ENCODE measurements around the gene CLP1. TPM values are rescaled to one million over a fixed set of nuclear protein-coding genes. Genes with fewer than 3 reads are reported as not detected.

Gene CLP1
- total RNA-seq, 1 experiment from 2014 or later: 12.6 TPM

- in situ Hi-C loops (cut with HindIII; ENCODE audit: low pct_unique_long_range_greater_than_20kb, low sequenced_read_pairs): no loop called here
- no peak for DNase-seq (ENCODE audit: low read depth)
These were observed 18.7 kb upstream of the CLP1 start for GRCh38 chr11:57638811-57639320.

DNA sequence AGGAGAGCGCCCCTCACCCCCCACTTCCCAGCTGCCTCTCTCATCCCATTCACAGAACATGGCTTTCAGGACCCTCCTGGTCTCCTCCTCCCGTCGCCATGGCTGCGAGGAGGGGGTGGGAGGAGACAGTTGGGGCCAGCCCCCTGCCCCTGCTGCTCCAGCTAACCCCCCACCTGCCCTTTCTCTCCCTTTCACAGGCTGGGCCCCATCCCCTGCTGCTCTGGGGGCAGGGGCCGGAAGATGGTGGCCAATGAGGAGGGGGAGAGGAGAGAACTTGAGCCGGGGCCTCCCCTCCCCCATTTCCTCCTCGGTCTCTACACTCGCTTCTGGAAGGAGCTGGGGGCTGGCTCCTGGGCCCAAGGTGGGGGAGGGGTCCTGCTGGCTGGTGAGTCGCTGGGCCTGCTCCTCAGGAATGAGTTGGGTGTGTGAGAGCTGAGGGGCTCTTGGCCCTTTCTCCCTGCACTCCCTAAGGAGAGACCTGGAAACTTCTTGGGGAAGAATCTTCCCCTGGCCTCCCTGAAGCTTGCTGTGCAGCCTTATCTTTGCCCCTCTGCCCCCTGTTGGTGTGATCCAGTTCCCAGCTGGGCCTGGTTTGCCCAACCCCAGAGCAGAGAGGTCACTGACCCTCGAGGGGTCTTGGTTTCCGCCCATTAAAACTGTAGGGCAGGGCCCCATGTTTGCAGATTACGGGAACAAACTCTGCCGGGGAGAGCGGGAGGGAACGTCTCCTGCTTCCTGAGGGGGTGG, 18.1 kb upstream of the CLP1 start:
- DNase-seq (ENCODE audit: low read depth): no peak
- in situ Hi-C loops (cut with HindIII; ENCODE audit: low pct_unique_long_range_greater_than_20kb, low sequenced_read_pairs): no loop called here

DNA sequence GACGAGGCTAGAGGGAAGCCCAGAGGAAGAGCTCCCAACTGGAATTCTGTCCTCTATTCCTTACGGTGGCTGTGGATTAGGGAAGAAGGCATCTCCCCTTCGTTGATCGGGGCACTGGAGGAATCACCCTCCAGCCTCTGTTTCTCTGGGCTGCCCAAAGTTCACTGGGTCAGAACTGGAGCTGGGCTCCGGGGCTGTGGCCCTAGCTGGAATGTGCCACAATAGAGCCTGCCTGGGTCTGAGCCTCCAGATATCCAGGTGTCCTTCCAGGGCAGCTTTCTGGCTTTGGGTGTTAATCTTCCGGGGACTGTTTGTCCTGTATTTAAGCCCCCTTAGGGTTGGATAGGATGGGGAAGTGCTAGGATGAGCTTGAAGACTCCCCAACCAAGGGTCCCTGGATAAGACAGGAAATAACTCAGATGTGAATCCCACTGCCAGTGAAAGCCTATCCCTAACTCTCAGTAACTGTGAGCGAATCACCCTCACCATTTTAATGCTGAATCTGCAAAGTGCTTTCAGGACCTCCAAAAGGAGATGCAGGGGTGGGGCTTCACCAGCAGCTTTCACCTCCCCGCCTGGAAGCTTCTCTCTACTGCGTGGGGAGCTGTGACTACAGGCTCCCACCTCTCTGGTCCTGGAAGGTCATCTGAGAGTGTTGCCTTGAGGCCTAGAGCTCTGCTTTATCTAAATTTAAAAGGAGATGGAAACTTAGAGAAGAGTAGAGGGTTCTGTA, 17.3 kb upstream of the CLP1 start:
- no peak for DNase-seq (ENCODE audit: low read depth)
- in situ Hi-C loops (cut with HindIII; ENCODE audit: low pct_unique_long_range_greater_than_20kb, low sequenced_read_pairs): no loop called here

DNA sequence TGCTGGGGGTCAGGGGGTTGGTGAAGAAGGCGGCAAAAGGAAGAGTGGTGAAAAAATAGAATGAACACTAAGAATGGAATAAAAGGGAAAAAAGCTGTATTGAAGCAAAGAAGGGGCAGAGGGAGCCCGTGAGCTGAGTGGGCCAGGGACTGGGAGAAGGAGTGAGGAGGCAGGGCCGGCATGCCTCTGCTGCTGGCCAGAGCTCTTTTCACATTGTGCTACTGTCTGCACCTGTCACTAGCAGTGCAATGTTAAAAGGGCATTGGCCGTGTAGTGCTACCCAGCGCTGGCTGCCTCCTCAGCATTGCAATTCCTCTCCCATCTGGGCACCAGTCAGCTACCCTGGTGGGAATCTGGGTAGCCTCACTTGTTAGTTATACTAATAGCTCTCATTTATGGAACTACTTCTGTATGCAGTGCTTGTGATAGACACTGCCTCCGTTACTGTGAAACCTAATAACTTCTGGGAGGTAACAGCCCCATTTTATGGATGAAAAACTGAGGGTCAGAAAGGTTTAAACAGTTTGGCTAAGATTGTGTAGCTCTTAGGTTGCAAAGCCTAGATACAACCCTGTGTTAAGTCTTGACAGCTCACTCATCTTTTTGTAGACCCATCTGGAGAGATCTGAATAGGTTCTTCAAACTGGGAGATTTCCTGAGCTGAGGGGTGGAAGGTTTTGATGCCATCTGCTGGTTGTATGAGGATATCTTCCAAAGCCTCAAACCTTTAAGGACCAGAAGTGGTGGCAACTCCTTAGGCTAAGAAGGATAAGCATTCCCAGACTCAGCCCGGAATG, 16.4 kb upstream of the CLP1 start:
- peak; percentile 35 for DNase-seq (ENCODE audit: low read depth)

GRCh38 chr11:57643802-57644201, 13.8 kb upstream of the CLP1 start:
- no peak for DNase-seq (ENCODE audit: low read depth)
- in situ Hi-C loops (cut with HindIII; ENCODE audit: low pct_unique_long_range_greater_than_20kb, low sequenced_read_pairs): no loop called here

More for the DNA sequence above, 16.4 kb upstream of the CLP1 start:
- in situ Hi-C loops (cut with HindIII; ENCODE audit: low pct_unique_long_range_greater_than_20kb, low sequenced_read_pairs): no loop called here

DNA sequence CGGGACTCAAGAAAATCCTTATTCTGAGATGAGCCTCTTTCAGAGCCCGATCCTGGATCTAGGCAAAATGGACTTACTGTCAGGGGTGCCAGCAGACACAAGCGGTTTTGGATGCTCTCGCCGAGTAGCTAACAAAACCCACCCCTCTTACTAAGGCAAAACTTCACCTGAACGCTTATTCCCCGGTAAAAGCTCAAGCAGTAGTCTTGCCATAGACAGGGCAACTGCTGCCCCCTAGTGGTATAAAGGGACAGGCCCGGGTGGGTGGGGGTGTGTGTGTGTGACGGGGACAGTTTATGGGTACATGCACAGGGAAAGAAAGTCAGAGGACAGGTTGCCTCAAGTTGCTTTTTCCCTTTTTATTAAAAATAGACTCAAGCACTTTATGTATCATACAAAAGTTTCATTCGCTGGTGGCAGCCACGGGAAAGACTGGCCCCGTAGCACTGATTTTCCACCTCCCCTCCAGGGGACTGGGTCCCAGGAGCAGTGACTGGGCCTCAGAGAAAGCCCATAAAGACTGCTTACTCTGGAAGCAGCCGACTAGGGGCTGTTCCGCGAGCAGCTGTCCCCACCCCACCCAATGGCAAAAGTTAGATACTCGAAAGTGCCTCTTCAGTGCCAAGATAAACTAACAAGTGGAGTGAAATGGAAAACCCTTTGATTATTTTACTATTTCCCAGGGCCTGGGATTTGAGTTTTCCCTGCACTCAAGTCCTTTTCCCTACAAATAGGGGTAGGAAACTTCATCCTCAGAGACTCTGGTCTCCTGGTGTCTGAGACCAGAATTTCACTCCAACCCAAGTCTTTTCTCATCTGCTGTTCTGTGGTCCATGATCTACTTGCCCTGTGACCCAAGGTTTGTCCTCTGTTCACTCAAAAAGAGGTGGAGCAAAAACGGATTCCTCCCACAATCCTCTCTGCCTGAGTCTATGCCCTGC, 12.5 kb upstream of the CLP1 start:
- peak; percentile 38 for DNase-seq (ENCODE audit: low read depth)
- in situ Hi-C loops (cut with HindIII; ENCODE audit: low pct_unique_long_range_greater_than_20kb, low sequenced_read_pairs): no loop called here

- in situ Hi-C loops (cut with HindIII; ENCODE audit: low pct_unique_long_range_greater_than_20kb, low sequenced_read_pairs): no loop called here
- DNase-seq (ENCODE audit: low read depth): no peak
These were observed 11.9 kb upstream of the CLP1 start for GRCh38 chr11:57645689-57646085.

GRCh38 chr11:57646194-57646798, 11.3 kb upstream of the CLP1 start:
- in situ Hi-C loops (cut with HindIII; ENCODE audit: low pct_unique_long_range_greater_than_20kb, low sequenced_read_pairs): no loop called here
- DNase-seq (ENCODE audit: low read depth): no peak

DNA sequence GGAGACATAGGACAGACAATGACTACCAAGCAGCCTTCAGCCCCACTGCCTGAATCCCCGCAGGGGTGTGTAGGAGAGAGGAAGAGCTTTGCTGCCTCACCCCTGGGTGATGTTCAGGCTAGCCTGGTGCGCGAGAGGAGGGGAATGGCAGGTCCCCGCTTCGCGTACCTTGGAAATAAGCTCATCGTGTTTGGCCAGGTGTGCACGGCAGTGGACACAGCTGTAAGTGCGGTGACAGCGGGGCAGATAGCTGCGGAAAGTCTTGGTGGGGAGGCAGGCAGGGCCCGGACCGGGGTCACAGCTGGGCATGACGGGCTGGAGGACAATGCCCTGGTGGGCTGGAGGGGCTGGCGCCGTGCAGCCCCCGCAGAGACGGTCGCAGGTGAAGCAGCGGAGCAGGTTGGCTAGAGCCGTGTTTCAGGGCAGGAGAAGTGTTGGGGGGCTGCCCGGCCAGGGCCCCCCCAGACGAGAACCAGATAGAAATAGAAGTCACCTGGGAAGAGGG, 10.7 kb upstream of the CLP1 start:
- DNase-seq (ENCODE audit: low read depth): no peak
- in situ Hi-C loops (cut with HindIII; ENCODE audit: low pct_unique_long_range_greater_than_20kb, low sequenced_read_pairs): no loop called here

DNA sequence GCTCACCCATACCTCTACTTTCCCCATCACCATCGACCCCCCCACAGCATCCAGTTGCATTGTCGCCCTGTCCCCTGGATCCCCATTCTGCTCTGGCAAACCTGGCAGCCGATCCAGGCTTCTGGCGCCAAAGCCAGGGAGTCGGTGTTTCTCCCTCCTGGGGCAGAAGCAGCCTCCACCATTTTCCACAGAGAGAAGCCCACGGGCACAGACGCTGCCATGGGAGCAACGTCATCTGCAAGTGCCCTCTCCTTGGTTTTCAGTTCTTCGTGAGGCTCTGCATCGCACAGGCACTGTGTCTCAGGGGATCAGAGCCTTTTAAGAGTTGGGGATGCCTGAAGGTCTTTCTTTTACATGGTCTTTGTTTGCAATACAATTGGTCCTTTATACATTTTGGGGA, 10.2 kb upstream of the CLP1 start:
- in situ Hi-C loops (cut with HindIII; ENCODE audit: low pct_unique_long_range_greater_than_20kb, low sequenced_read_pairs): no loop called here
- no peak for DNase-seq (ENCODE audit: low read depth)

DNA sequence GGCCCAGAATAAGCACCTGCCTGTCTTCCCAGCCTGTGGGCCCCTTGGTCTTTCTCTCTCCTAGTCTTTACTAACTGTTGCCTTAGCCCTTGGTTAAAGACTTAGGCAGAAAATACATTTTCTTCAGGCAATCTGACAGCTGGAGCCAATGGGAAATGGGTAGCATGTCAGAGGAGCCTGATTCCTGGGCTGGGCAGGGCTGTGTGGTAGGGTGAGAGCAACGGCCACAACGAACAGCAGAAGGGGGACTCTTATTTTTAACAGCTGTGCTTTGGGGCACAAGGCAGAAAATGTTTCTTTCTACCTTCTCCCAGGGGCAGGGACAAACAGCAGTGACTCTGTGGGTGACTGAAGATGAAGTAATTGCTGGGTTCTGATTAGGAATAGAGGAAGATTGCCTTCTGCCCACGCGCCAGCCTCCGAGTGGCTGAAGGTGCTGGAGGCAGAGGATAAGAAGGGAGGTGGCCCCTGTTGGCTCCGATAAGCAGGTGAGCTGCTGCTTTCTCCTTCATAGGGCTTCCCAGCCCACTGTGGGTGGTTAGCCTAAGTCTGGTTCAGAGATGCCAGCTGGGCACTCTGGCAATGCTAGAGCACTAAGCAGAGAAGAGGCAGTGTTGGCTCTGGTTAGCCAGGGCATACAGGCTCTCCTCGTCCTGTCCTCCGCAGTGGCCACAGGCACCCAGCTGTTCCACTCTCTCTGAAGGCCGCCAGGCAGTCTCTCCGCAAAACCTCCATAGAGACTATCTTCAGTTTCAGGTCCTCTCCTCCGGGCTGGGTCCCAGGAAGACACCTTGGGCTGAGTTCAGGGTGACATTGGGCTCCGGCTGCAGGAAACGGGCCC, 9.4 kb upstream of the CLP1 start:
- in situ Hi-C loops (cut with HindIII; ENCODE audit: low pct_unique_long_range_greater_than_20kb, low sequenced_read_pairs): no loop called here
- DNase-seq (ENCODE audit: low read depth): no peak

DNA sequence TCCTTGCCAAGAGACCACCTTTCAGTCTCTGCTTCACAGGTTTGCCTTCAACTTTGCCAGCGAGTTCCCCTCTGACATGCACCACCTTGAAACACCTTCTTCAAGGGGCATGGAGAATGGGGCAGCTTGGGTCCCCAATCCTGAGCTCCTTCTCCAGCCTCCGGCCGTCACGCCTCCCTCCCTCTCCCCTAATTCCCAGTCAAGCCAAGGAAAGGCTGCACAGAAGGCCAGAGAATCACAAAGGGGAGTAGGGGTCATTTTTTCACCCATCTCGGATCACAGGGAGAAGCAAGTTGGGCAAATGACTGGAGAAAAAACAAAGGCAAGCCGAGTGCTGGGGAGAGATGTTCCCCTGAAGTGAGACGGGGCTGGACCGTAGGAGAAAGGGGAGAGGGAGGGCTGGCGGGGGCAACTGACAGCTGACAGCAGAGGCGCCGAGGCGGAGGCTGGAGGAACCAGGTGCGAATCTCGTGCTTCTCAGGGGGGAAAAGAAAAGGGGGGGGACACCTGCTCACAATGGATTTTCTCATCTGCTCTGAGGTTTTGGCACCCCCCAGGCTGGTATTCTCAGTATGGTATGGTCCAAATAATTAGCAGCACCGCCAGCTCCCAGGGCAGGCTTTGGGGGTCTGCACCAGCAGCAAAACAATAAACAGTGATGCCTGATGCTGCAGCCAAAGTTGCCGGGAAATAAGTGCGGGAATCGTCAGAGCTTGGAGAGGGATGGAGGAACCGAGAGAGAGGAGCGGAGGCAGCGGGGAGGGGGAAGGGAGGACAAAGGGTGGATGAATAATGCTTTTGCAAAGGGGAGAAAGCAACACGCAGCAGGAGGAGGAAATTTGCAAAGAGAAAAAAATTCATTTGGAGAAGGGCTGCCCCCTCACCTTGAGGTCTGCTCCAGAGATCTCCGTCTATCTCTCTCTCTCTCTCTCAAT, 8.5 kb upstream of the CLP1 start:
- in situ Hi-C loops (cut with HindIII; ENCODE audit: low pct_unique_long_range_greater_than_20kb, low sequenced_read_pairs): no loop called here
- DNase-seq (ENCODE audit: low read depth): no peak

- in situ Hi-C loops (cut with HindIII; ENCODE audit: low pct_unique_long_range_greater_than_20kb, low sequenced_read_pairs): no loop called here
- peak; percentile 42 for DNase-seq (ENCODE audit: low read depth)
These were observed 7.5 kb upstream of the CLP1 start, which contains the start of gene YPEL4 for GRCh38 chr11:57649826-57650738. Gene YPEL4, minus strand, starts transcription at chr11:57649912. Its CDS starts 2,805 bp downstream, at chr11:57647107.

- in situ Hi-C loops (cut with HindIII; ENCODE audit: low pct_unique_long_range_greater_than_20kb, low sequenced_read_pairs): no loop called here
- DNase-seq (ENCODE audit: low read depth): no peak
These were observed 6.8 kb upstream of the CLP1 start for GRCh38 chr11:57650739-57651090.

DNA sequence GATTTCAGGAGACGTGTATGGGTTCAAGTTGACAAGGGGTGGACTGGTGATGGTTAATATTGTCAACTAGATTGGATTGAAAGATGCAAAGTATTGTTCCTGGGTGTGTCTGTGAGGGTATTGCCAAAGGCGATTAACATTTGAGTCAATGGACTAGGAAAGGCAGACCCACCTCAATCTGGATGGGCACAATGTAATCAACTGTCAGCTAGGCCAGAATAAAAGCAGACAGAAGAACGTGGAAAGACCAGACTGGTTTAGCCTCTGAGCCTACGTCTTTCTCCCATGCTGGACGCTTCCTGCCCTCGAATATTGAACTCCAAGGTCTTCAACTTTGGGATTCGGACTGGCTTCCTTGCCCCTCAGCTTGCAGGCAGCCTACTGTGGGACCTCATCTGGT, 6.2 kb upstream of the CLP1 start:
- no peak for DNase-seq (ENCODE audit: low read depth)
- in situ Hi-C loops (cut with HindIII; ENCODE audit: low pct_unique_long_range_greater_than_20kb, low sequenced_read_pairs): no loop called here
